Endothelial cell of umbilical vein (primary cell): ENCODE results near the gene ACER3. TPM values are rescaled to one million over a fixed set of nuclear protein-coding genes. Genes with fewer than 3 reads are reported as not detected.

Experiments
- BruUV-seq: library from RNA; stranded (reverse); fragments of 400-500 nt; replicated peaks from 2 replicates; lab custom pipeline; 2021; lab: Mats Ljungman, UMichigan
- CTCF ChIA-PET: fragments of 300-600, 350-600 bp; sonication (Branson Sonifier 250); formaldehyde crosslinking; loops from one replicate; lab custom pipeline; 2021; ENCODE audit warnings: antibody characterized with exemption, inconsistent platforms; lab: Charles Lee
- POLR2A ChIA-PET: fragments of 300-600, 350-600 bp; sonication (Branson Sonifier 250); formaldehyde crosslinking; loops from one replicate; lab custom pipeline; 2021; ENCODE audit warnings: antibody characterized with exemption, inconsistent platforms; lab: Charles Lee
- DNase-seq: peaks from one replicate; pipeline ENCODE4 v3.0.0-alpha.2; 2011; ENCODE audit warnings: low read depth, low spot score
- FAIRE-seq: peaks from 2 replicates; lab custom pipeline; 2011; peaks lifted over from hg19 to GRCh38; lab: Jason Lieb, UNC
- H2AFZ ChIP-seq: 2 replicates; pipeline ENCODE4 v1.6.0; 2012; ENCODE audit warnings: low read depth, low read length, control low read depth, inconsistent platforms
- H3K27ac ChIP-seq: 2 replicates; pipeline ENCODE4 v1.5.1; 2011; ENCODE audit warnings: low read depth, mild to moderate bottlenecking, control low read depth, low read length, moderate library complexity; ENCODE audit not compliant: insufficient read depth
- H3K27me3 ChIP-seq, 2 experiments: 2 replicates each; pipeline versions ENCODE4 v1.6.0 to v1.6.1; 2011; ENCODE audit warnings: low read length in 2 of 2, mixed read lengths in 1 of 2; ENCODE audit not compliant: control insufficient read depth in 2 of 2, insufficient read depth in 2 of 2
- H3K36me3 ChIP-seq, 2 experiments: 2 replicates in 1 of 2; 3 replicates in 1 of 2; pipeline ENCODE4 v1.5.1; 2011; ENCODE audit warnings: low read length in 2 of 2, mild to moderate bottlenecking in 1 of 2, moderate library complexity in 1 of 2; ENCODE audit not compliant: control insufficient read depth in 2 of 2, insufficient read depth in 2 of 2; ENCODE audit errors: extremely low read depth in 1 of 2
- H3K4me1 ChIP-seq: 3 replicates; pipeline ENCODE4 v1.5.1; 2011; ENCODE audit warnings: mild to moderate bottlenecking, low read length; ENCODE audit not compliant: control insufficient read depth, insufficient read depth; ENCODE audit errors: extremely low read depth
- H3K4me2 ChIP-seq: 2 replicates; pipeline ENCODE4 v1.6.1; 2011; ENCODE audit warnings: low read length, control low read depth, mixed read lengths; ENCODE audit not compliant: insufficient read depth
- H3K4me3 ChIP-seq, 3 experiments: fragments of 200-600 bp in 1 of 3; sonication (generic), shearing (Covaris generic) in 1 of 3; replicated peaks in 1 of 3; 2 replicates each; pipeline ENCODE4 v1.5.1; 2011 to 2016; ENCODE audit warnings: control low read depth in 3 of 3, low read length in 3 of 3, mild to moderate bottlenecking in 2 of 3, inconsistent platforms in 1 of 3, low read depth in 1 of 3, moderate library complexity in 1 of 3; ENCODE audit not compliant: insufficient read depth in 1 of 3
- H3K79me2 ChIP-seq: 2 replicates; pipeline ENCODE4 v1.6.0; 2012; ENCODE audit warnings: low read length, inconsistent platforms; ENCODE audit not compliant: control insufficient read depth, insufficient read depth
- H3K9ac ChIP-seq: replicated peaks from 2 replicates; pipeline ENCODE3; 2011; ENCODE audit warnings: low read length, control low read depth; ENCODE audit not compliant: insufficient read depth; ENCODE audit errors: extremely low read depth
- H3K9me1 ChIP-seq: replicated peaks from 3 replicates; pipeline ENCODE4 v1.6.0; 2011; ENCODE audit warnings: mild to moderate bottlenecking, low read length; ENCODE audit not compliant: control insufficient read depth, insufficient read depth; ENCODE audit errors: extremely low read depth
- H3K9me3 ChIP-seq: replicated peaks from 2 replicates; pipeline ENCODE4 v1.5.1; 2012; ENCODE audit warnings: low read length, inconsistent platforms; ENCODE audit not compliant: control insufficient read depth, insufficient read depth
- H4K20me1 ChIP-seq: replicated peaks from 2 replicates; pipeline ENCODE3; 2011; ENCODE audit warnings: mild to moderate bottlenecking, low read length; ENCODE audit not compliant: control insufficient read depth, insufficient read depth; ENCODE audit errors: extremely low read depth
- CTCF ChIP-seq, 2 donors: IDR thresholded peaks; 1 replicate in 1 of 2; 2 replicates in 1 of 2; pipeline ENCODE4 v1.5.1; 2011; ENCODE audit warnings: low read length in 2 of 2, mild to moderate bottlenecking in 2 of 2, moderate library complexity in 2 of 2, control low read depth in 1 of 2, inconsistent platforms in 1 of 2, low read depth in 1 of 2; ENCODE audit not compliant: insufficient read depth in 1 of 2; ENCODE audit errors: extremely low read depth in 1 of 2
- EZH2 ChIP-seq: IDR thresholded peaks from 2 replicates; pipeline ENCODE4 v1.6.1; 2012; ENCODE audit warnings: borderline replicate concordance, low read depth, mild to moderate bottlenecking, moderate library complexity, low read length, inconsistent platforms; ENCODE audit not compliant: severe bottlenecking
- FOS ChIP-seq: IDR thresholded peaks from 2 replicates; pipeline ENCODE4 v1.6.1; 2011; ENCODE audit warnings: mild to moderate bottlenecking, low read length, moderate library complexity, borderline replicate concordance; ENCODE audit not compliant: insufficient read depth
- GATA2 ChIP-seq: IDR thresholded peaks from 2 replicates; pipeline ENCODE4 v1.7.0; 2011; ENCODE audit warnings: low read depth, mild to moderate bottlenecking, moderate library complexity, mixed read lengths, low read length; ENCODE audit not compliant: insufficient read length, insufficient read depth
- JUN ChIP-seq: IDR thresholded peaks from 2 replicates; pipeline ENCODE4 v1.6.1; 2011; ENCODE audit warnings: borderline replicate concordance, low read depth; ENCODE audit not compliant: insufficient read length, insufficient read depth
- MYC ChIP-seq: IDR thresholded peaks from one replicate; pipeline ENCODE4 v1.6.1; 2011; ENCODE audit warnings: mild to moderate bottlenecking, low read depth, low read length
- POLR2A ChIP-seq: IDR thresholded peaks from 2 replicates; pipeline ENCODE4 v1.6.1; 2012; ENCODE audit warnings: low read depth, mild to moderate bottlenecking, control low read depth, low read length
- POLR2AphosphoS5 ChIP-seq: IDR thresholded peaks from 2 replicates; pipeline ENCODE4 v1.6.1; 2012; ENCODE audit warnings: low read depth, mild to moderate bottlenecking, control low read depth, low read length, moderate library complexity; ENCODE audit not compliant: insufficient read depth
- dilution Hi-C: fragments of 300-500 bp; cut with MboI; formaldehyde crosslinking; loops from one replicate; pipeline ENCODE4 v1.15.0; 2019; ENCODE audit warnings: low sequenced_read_pairs; ENCODE audit not compliant: extremely low pct_ligation_motif_present
- intact Hi-C: fragments of 100-400 bp; cut with micrococcal nuclease; formaldehyde crosslinking; loops from one replicate; pipeline ENCODE4 v1.10.0; 2022
- polyA plus RNA-seq, 4 experiments: library from polyadenylated mRNA; depleted of rRNA in 3 of 4; stranded (reverse) in 3 of 4; unstranded in 1 of 4; fragments of >200 nt; gene quantifications; 2 replicates each; pipeline versions ENCODE4 v1.2.1 to v1.2.3, GENCODE V29; 2011 to 2012; ENCODE audit warnings: missing spikeins in 1 of 4
- total RNA-seq: library from RNA; stranded (reverse); gene quantifications from 2 replicates; pipeline ENCODE4 v1.2.3, GENCODE V29; 2021
- TF ChIP-seq, protein P1 (sequence below): IDR thresholded peaks from 2 replicates; pipeline ENCODE4 v1.6.1; 2011; ENCODE audit not compliant: insufficient read depth, insufficient read length

Gene ACER3
- total and polyA plus RNA-seq, 2 donors (not counting 3 experiments of a cell fraction or from before 2014, with no cell fraction given), result 9.9 to 31.6 TPM

DNA sequence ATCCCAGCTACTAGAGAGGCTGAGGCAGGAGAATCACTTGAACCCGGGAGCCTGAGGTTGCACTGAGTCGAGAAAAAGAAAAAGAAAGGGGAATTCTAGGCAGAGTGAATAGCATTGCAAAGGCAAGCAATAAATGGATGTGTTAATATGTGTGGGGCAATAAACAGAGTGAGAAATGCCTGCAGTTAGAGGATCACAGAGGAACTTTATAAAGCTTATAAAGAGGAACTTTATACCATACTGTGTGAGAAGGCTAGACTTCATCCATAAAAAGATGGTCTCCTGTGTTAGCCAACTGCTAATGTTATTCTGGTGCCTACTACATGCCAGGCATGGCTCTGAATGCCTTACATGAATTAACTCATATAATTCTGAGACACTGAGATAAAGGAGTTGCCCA lies 174.3 kb downstream of the ACER3 start:
- H3K79me2 ChIP-seq, result no peaks in the 10 kb centered on the region
- H4K20me1 ChIP-seq, result no peaks in the 10 kb centered on the region
- intact Hi-C loops, result no loop called here
- ChIA-PET CTCF (interaction anchor here (0.7 to 2.0 kb wide), 7 partner anchors 10 to 301 kb away, joined by 3 to 8 read pairs (median 5); no protein-coding TSS in a partner anchor), POLR2A (no interaction called here)
- peaks cover 2% of the 10 kb centered on the region for H3K4me1 ChIP-seq
- no peak overlapping the region for H3K4me2 ChIP-seq
- H3K9me3 ChIP-seq, result no peaks in the 10 kb centered on the region
- H3K9ac ChIP-seq, result no peak overlapping the region
- H3K27ac ChIP-seq, result no peak overlapping the region
- H3K4me3 ChIP-seq, result no peak overlapping the region
- no peak for DNase-seq
- peaks cover 15 to 18% of the 10 kb centered on the region in 2 experiments for H3K27me3 ChIP-seq
- H2AFZ ChIP-seq, result no peak overlapping the region
- TF ChIP-seq FOS (no peak), GATA2 (no peak), CTCF (IDR thresholded peaks at IDR 0.05; ENCODE audit: extremely low read depth in 1 of 2, insufficient read depth in 1 of 2, low read depth in 1 of 2, low read length in 2 of 2) (no peak), JUN (no peak), POLR2AphosphoS5 (no peak), EZH2 (no peak), MYC (no peak), POLR2A (no peak)
- TF ChIP-seq, protein P1, sequence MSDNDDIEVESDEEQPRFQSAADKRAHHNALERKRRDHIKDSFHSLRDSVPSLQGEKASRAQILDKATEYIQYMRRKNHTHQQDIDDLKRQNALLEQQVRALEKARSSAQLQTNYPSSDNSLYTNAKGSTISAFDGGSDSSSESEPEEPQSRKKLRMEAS, result no peak
- no peaks in the 10 kb centered on the region for H3K9me1 ChIP-seq
- FAIRE-seq, result no peak
- no peaks in the 10 kb centered on the region for H3K36me3 ChIP-seq
- dilution Hi-C loops, result no loop called here
- BruUV-seq, result no TSS peak
